Upper lobe of left lung (tissue), 6 donors: ENCODE data around the gene SERPINH1. TPM values are rescaled to one million over a fixed set of nuclear protein-coding genes. Genes with fewer than 3 reads are reported as not detected.

Source experiments
- ATAC-seq, 2 donors: fragments of 200-7000 bp; cut with Tn5 transposase; one replicate each; pipeline ENCODE4 v1.9.1; 2022; ENCODE audit warnings: mild to moderate bottlenecking in 2 of 2, moderate library complexity in 2 of 2; ENCODE audit not compliant: low FRiP score in 2 of 2
- DNase-seq, 2 donors: peaks; one replicate each; pipeline ENCODE4 v3.0.0-alpha.2; 2019 to 2020
- H3K27ac ChIP-seq, 4 donors: fragments of 200-600 bp; sonication (generic); one replicate each; pipeline ENCODE4 v1.5.1; 2016 to 2019
- H3K27me3 ChIP-seq, 4 donors: fragments of 200-600 bp; sonication (generic); one replicate each; pipeline ENCODE4 v1.5.1; 2017 to 2019
- H3K36me3 ChIP-seq, 4 donors: fragments of 200-600 bp; sonication (generic); one replicate each; pipeline ENCODE4 v1.5.1; 2016 to 2019
- H3K4me1 ChIP-seq, 4 donors: fragments of 200-600 bp; sonication (generic); one replicate each; pipeline ENCODE4 v1.5.1; 2018 to 2019
- H3K4me3 ChIP-seq, 4 donors: fragments of 200-600 bp; sonication (generic); one replicate each; pipeline ENCODE4 v1.5.1; 2017 to 2019; ENCODE audit warnings: mild to moderate bottlenecking in 2 of 4, moderate library complexity in 1 of 4
- H3K9me3 ChIP-seq, 4 donors: fragments of 200-600 bp; sonication (generic); one replicate each; pipeline ENCODE4 v1.5.1; 2018 to 2019
- EP300 ChIP-seq, 4 donors: sonication (generic); formaldehyde crosslinking; IDR thresholded peaks; one replicate each; pipeline ENCODE4 v1.5.1; 2017; ENCODE audit warnings: antibody characterized with exemption in 4 of 4, control low read depth in 2 of 4
- POLR2A ChIP-seq, 4 donors: fragments of 450-650 bp; IDR thresholded peaks; one replicate each; pipeline ENCODE4 v1.5.1; 2016 to 2017; ENCODE audit warnings: antibody characterized with exemption in 4 of 4, mild to moderate bottlenecking in 2 of 4
- POLR2AphosphoS5 ChIP-seq, 2 donors: sonication (generic); formaldehyde crosslinking; IDR thresholded peaks; one replicate each; pipeline ENCODE4 v1.5.1; 2017; ENCODE audit warnings: antibody characterized with exemption in 2 of 2
- WGBS, 2 donors: methylation state at CpG; one replicate each; pipeline ENCODE4 v1.1.5; 2017 to 2018; 5-methylcytosine and 5-hydroxymethylcytosine counted together
- total RNA-seq, 6 donors: library from RNA; depleted of rRNA in 4 of 6; stranded (reverse); fragments of >200 nt in 4 of 6; gene quantifications; one replicate each; pipeline versions ENCODE4 v1.1.0 to v1.2.1, GENCODE V29; 2016 to 2021
- TF ChIP-seq, protein P1 (sequence below), 6 experiments: fragments of 450-650 bp in 4 of 6; fragments of 200-600 bp in 2 of 6; sonication (generic) in 2 of 6; IDR thresholded peaks; one replicate each; pipeline ENCODE4 v1.5.1; 2016 to 2019; ENCODE audit warnings: antibody characterized with exemption in 6 of 6
- donor health status: DM: no; HTN: no; CAD: no; lungs with moderate emphysema.
- donor health status: DM: no; HTN: yes; CAD: no; lungs with severe emphysema.

Gene SERPINH1
- total RNA-seq, 6 donors from 2014 or later: 95.9 to 266 (median 145) TPM

GRCh38 chr11:75567971-75568370, 5.9 kb downstream of the SERPINH1 start:
- H3K36me3 ChIP-seq: peaks cover 39 to 78% (median 70%) of the 10 kb centered on the region in 4 donors
- no peak for DNase-seq
- 81 to 99% methylated on average over 6 of the region's 6 CpGs for WGBS, 2 donors
- no peak overlapping the region for H3K4me3 ChIP-seq
- H3K4me1 ChIP-seq: peaks cover 39 to 76% (median 69%) of the 10 kb centered on the region in 4 donors
- H3K27ac ChIP-seq: peak overlapping the region in 1 of 4 donors; percentile 44
- TF ChIP-seq POLR2A (IDR thresholded peaks at IDR 0.05) (no peak), EP300 (IDR thresholded peaks at IDR 0.05) (no peak), POLR2AphosphoS5 (IDR thresholded peaks at IDR 0.05) (no peak)
- TF ChIP-seq, protein P1, sequence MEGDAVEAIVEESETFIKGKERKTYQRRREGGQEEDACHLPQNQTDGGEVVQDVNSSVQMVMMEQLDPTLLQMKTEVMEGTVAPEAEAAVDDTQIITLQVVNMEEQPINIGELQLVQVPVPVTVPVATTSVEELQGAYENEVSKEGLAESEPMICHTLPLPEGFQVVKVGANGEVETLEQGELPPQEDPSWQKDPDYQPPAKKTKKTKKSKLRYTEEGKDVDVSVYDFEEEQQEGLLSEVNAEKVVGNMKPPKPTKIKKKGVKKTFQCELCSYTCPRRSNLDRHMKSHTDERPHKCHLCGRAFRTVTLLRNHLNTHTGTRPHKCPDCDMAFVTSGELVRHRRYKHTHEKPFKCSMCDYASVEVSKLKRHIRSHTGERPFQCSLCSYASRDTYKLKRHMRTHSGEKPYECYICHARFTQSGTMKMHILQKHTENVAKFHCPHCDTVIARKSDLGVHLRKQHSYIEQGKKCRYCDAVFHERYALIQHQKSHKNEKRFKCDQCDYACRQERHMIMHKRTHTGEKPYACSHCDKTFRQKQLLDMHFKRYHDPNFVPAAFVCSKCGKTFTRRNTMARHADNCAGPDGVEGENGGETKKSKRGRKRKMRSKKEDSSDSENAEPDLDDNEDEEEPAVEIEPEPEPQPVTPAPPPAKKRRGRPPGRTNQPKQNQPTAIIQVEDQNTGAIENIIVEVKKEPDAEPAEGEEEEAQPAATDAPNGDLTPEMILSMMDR (IDR thresholded peaks at IDR 0.05): no peak
- H3K9me3 ChIP-seq: no peaks in the 10 kb centered on the region
- no peak for ATAC-seq
- H3K27me3 ChIP-seq: no peaks in the 10 kb centered on the region

GRCh38 chr11:75568616-75569219, 6.7 kb downstream of the SERPINH1 start:
- peaks cover 40 to 85% (median 77%) of the 10 kb centered on the region in 4 donors for H3K36me3 ChIP-seq
- 88 to 93% methylated on average over 7 to 14 of the region's 14 CpGs for WGBS, 2 donors
- H3K27me3 ChIP-seq: no peaks in the 10 kb centered on the region
- peaks cover 39 to 69% (median 63%) of the 10 kb centered on the region in 4 donors for H3K4me1 ChIP-seq
- no peak overlapping the region for H3K4me3 ChIP-seq
- TF ChIP-seq POLR2A (IDR thresholded peaks at IDR 0.05): no peak
- TF ChIP-seq, protein P1 (IDR thresholded peaks at IDR 0.05): no peak
- TF ChIP-seq POLR2AphosphoS5 (IDR thresholded peaks at IDR 0.05): no peak
- TF ChIP-seq EP300 (IDR thresholded peaks at IDR 0.05): no peak
- ATAC-seq (no peak), DNase-seq (no peak)
- no peaks in the 10 kb centered on the region for H3K9me3 ChIP-seq
- H3K27ac ChIP-seq: no peak overlapping the region

GRCh38 chr11:75570559-75571139, 8.6 kb downstream of the SERPINH1 start:
- WGBS, 2 donors: 59 to 72% methylated on average over 7 to 9 of the region's 9 CpGs
- Histone ChIP-seq H3K9me3 (no peaks in the 10 kb centered on the region), H3K36me3 (peaks cover 40 to 90% (median 82%) of the 10 kb centered on the region in 4 donors), H3K4me1 (peaks cover 24 to 50% (median 44%) of the 10 kb centered on the region in 4 donors), H3K4me3 (no peak overlapping the region), H3K27ac (peak overlapping the region; percentile 16 to 73 (median 48)), H3K27me3 (no peaks in the 10 kb centered on the region)
- DNase-seq: no peak
- TF ChIP-seq POLR2A (IDR thresholded peaks at IDR 0.05) (no peak), POLR2AphosphoS5 (IDR thresholded peaks at IDR 0.05) (no peak), EP300 (IDR thresholded peaks at IDR 0.05) (no peak)
- TF ChIP-seq, protein P1 (IDR thresholded peaks at IDR 0.05): no peak
- ATAC-seq: no peak

DNA sequence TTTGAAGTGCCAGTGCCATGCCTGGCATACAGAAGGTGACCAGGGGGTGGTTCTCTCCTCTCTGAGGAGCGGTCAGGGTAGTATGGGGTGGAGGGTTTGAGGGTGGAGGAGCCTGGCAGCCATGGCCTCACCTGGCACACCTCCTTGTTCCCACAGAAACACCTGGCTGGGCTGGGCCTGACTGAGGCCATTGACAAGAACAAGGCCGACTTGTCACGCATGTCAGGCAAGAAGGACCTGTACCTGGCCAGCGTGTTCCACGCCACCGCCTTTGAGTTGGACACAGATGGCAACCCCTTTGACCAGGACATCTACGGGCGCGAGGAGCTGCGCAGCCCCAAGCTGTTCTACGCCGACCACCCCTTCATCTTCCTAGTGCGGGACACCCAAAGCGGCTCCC, 9.6 kb downstream of the SERPINH1 start:
- peaks cover 21 to 48% (median 40%) of the 10 kb centered on the region in 4 donors for H3K4me1 ChIP-seq
- H3K27me3 ChIP-seq: no peaks in the 10 kb centered on the region
- TF ChIP-seq POLR2AphosphoS5 (IDR thresholded peaks at IDR 0.05): peak in 1 of 2 donors; percentile 12
- TF ChIP-seq, protein P1 (IDR thresholded peaks at IDR 0.05): no peak
- no peak overlapping the region for H3K4me3 ChIP-seq
- peak overlapping the region in 3 of 4 donors; percentile 16 to 73 (median 55) for H3K27ac ChIP-seq
- peak; percentile 51 to 89 for DNase-seq
- WGBS, 2 donors: 82 to 86% methylated on average over 13 to 14 of the region's 14 CpGs
- H3K9me3 ChIP-seq: no peaks in the 10 kb centered on the region
- H3K36me3 ChIP-seq: peaks cover 40 to 80% (median 74%) of the 10 kb centered on the region in 4 donors
- ATAC-seq: peak; percentile 22 to 87
